NCI-H82 (cell line): ENCODE data around the gene WASF2.
"Not testable (repeated sequence)": the region's sequence is repeated elsewhere in the genome, so short reads cannot be mapped to it uniquely, and the experiment has no call there.

Experiments used
- DNase-seq: peaks from one replicate; lab custom pipeline; 2025; lab: John Stamatoyannopoulos, UW

The WASF2 gene

DNA sequence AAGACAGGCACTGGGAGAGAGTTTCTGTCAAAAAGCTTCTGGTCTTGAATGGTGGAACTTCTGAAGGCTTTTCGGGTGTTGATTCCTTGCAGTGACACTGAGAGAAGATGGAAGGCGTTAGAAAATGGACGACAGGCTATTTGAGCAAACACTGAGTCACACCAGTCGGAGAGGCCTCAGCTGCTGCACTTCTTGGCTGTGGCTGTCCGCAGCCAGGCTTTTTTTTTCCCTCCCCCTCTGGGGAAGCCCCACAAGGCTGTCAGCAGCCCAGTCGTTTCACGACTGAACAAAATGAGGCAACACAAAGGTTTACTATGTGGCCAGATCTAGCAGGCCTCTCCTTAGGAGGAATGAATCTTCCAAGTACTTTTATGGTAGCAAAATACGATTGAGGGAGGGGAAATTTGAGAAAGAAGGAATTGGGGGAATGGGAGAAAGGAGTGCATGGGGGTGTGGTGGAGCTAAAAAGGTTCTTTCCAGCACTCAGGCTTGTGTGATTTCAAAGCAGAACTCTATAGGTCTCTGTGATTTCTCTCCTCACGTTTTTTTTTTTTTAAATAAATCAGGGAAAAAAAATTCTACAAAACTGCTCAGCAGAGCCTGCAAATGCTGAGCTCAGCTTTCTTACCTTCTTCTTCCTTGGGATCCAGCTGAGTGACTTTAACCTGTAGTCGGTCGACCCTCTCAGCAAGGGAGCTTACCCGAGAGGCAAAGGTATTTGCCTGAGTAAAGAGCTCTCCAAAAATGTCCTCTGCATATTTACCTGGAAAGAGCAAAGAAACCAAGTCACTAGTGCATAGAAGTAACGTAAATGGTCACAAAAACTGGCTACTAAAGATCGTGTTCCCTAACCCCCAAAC lies 71.4 kb downstream of the WASF2 start:
- DNase-seq = no peak

DNA sequence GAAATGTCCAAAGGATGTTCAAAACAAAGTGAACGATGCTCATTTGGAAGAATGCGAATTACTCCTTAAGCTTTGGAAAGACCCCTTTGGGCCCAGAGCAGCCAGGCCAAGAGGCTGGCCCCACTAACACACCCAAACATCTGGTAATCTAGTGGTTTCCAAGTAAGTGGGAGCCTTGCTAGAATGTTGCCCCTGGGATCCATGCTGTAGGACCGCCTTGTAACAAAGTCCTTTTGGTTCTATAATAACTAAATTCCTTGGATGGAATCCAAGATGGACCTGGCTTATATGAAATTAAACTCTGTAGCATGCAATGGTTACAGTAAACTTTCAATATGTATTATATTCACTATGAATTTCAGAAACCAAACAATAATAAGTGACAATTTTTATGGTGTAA lies 72.3 kb downstream of the WASF2 start:
- DNase-seq = no peak

DNA sequence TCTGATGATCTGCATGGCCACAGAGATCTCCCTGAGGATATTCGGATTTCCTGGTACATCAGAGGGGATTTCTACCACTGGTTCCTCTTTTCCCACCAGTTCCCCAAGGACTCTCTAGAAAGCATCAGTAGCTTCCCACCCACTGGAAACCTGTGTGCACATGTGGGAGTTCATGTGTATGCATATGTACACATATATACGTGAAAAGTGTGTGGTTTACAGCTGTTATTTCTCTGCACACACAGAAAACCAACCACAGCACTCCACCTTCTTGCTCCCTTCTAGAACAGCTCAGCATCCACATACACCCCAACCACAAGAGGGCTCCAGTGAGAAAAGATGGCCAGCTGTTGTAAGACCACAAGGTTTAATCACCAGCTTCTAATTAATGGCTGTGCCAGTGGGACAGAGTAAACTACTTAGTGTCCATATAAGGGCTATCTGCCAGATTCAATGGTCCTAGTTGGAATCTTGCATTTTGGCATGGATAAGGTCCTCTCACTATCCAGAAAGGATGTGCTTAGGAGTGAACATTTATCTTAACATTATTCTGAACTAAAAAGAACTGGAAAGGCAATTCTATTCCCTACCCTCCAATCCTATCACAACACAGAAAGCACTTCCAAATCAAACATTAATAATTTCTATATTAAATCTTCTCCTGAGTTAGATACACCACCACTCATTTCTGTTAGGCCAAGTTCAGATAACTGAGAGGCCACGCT lies 73.4 kb downstream of the WASF2 start:
- peak; percentile 94 for DNase-seq

DNA sequence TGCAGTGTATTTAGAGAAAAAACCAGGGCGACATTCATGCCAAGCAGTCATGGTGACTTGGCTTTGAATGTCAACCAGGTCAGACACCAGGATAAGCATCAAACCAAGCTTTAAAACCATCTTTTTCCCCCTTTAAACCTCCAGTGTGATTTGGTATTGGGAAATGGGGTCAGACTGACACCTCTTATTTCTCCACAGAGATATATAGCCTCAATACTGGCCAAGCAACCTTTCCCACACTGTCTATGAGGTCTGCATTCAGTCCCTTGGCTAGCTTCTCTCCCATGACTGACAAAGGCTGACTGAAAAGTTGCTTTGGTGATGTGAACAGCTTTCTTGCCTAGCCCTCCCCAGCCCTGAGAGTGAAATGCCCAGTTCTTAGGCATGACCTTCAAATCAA lies 75.9 kb downstream of the WASF2 start:
- no peak for DNase-seq

DNA sequence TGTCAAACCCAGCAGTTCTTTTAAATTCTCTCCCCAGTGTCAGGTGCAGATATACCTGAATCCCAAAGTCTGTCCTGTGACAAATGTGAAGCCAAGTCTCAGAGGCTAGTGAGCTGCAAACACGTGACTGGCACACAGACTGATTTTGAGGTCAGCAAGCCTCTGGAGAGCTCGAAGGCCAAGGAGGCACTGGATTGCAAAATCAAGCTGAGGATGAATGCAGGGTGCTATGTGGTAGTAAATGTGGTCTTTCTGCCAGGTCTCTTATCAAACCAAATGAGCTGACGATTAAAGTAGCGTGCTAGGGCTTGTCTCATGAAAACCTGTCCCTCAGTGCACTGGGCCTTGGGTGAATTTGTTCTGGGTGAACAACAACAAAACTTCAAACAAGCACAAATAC lies 77.0 kb downstream of the WASF2 start:
- DNase-seq = no peak

DNA sequence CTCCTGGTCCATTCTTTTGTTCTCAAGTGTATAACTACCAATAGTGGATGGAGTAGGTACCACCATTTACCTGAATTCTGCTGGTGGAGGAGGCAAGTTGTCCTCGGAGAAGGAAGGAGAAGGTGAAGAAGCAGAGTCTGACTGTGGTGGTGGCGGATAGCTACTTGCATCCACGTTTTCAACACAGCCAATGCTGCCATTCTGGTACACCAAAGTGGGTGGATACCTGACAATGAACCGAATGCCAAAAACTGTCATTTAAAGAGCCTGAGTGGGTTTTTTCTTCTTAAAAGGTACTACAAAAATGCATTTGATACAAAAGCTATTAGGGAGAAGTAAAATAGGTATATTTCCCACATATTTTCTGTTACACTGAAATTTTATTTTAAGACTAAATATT lies 77.5 kb downstream of the WASF2 start:
- no peak for DNase-seq

DNA sequence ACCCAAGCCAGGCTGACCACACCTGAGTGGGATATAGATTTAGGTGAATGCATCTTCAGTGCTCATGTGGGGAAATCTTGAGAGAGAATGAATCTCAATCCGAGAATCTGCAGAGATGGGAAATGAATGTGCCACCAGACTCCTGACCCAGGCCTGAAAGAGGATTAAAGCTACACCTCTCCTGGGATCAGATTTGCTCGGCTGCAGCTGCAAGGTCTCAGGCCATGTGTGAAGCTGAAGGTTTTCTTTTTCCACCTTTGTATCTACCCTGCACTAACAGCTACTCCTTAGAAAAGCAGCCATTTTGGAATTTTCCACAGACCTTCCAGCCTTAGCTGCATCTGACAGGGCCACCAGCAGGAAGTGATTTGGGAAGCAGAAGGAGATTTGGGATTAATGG lies 79.3 kb downstream of the WASF2 start:
- DNase-seq = peak; percentile 85

DNA sequence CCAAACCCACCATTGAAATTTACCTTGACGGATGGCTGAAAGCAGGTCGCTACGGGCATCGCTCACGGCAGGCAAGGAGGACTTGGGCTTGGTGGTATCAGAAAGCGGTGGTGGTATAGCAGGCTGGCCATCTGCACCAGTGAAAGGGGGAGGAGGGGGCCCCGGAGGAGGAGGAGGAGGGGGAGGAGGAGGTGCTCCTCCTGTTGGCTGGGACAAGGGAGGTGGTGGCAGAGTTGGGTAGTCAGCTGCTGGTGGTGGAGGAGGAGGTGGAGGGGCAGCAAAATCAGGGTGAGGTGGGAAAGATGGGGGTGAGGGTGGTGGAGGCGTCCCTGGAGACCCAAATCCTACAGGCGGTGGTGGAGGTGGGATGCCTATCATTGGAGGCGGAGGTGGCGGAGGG lies 80.3 kb downstream of the WASF2 start:
- no peak for DNase-seq

DNA sequence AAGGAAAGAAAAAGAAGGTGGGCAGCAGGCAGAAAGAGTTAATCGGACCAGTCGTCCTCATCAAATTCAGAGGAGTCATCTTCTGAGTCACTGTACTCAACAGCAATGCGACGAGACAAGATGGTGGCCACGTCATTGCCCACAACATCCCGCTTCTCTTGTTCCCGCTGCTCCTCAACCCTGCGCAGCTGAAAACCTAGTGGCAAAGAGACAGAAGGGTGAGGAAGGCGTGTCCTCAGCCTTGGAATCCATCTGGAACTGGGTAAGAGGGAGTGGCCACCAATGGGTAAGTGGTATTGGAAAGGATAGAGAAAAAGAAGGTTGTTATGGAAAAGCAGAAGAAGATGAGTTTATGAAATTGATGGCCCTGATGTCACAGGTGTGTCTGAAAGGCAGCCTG lies 81.8 kb downstream of the WASF2 start:
- DNase-seq = no peak

DNA sequence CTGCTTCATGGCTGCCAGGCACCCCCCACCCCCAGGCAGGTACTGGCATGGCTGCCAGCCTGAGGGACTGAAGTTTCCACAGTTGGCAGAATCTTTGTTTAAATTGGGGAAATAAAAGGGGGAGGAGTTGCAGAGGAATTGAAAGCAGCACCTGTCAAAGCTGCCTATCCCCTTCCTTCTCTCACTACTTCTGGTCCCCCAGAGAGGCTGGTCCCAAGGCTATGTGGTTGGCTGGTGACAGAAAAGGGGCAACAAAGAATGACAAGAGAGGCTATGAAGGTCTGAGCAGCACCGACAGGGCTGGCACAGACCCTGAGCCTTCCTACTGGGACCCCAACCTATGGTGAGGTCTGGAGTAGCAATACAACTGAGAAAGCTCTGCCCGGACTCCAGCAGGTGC lies 83.2 kb downstream of the WASF2 start:
- not testable (repeated sequence) for DNase-seq

DNA sequence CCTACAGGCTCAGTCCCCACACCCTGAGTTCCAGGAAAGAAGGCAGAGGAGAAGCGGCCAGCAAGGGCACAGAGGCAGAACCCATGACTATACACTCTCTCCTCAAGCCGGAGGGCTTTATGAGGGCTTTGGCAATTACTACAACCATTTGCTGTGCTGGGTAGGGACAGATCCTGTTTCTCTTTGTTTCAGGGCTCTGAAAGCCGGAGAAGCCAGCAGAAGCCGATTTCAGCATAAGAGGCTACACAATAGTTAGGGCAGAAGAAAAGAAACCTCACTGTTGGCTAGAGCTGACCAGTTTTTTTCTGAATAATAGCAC lies 83.6 kb downstream of the WASF2 start:
- no peak for DNase-seq

DNA sequence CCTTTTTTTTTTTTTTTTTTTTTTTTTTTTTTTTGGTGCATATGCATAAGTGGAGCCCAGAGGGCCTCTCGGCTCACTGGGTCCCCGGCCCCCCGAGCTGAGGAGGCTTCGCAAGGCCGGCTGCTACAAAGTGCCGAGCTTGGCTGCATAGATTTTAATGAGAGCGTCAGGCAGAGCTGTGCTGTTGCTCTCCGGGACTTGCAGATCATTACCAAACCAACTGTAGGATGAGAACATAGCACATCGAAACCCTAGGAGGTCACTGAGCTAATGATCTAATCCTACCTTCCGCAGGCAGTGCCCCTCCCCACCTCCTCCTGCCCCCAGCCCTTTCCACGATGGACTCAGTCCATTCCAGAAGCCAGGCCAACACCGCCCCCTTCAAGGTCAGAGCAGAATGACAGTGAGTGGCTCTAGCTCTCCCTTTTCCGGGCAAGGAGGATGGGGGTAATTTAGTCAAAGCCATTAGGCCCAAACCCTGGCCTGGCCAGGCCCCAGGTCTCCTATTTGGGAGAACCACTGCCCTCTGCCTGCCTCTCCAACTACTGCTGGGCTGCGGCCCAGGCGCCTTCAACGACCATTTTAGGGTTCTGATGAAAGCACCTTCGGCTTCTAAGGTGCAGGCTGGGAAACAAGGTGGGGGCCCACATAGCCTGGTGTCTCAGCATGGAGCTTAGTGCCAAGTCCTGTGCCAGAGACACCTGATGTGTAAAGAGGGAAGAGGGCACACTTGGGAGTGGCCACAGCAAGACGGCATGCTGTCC lies 84.2 kb downstream of the WASF2 start:
- not testable (repeated sequence) for DNase-seq

DNA sequence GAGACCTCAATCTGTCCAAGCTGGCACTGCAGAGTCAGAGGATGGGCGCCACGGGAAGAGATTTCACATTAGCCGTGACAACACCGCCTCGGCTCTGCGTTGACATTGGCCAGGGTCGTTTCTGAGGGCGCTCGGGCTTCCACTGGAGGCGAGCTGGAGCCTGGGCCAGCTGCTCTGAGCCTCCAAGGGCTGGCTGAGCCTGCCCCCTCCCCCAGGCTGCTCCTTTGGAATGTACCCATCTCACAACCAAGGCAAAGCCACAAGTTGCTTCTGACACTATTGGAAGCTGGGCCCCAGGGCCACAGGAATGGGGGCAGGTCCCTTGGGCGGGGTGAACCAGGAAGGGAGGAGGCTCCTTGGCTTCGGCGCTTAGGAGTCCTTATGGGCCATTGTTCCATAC lies 84.9 kb downstream of the WASF2 start:
- peak; percentile 74 for DNase-seq

DNA sequence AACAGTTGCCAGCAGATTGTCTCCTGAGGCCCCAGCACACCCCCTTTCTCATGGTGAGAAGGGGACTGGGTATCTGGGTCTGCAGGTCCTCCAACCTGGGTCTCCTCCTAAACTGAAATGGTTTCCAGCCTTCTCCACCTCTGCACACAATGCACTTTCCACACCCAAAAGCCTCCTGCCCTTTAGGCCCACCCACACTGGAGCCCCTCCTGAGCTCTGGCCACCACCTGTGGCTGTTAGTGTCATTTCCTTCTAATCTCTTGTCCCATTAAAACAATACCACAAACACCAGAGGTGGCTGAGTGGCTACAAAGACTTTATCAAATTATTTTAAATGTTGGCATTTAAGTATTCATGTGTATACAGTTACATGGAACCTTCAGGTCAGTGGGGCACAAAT lies 86.0 kb downstream of the WASF2 start:
- DNase-seq = no peak

DNA sequence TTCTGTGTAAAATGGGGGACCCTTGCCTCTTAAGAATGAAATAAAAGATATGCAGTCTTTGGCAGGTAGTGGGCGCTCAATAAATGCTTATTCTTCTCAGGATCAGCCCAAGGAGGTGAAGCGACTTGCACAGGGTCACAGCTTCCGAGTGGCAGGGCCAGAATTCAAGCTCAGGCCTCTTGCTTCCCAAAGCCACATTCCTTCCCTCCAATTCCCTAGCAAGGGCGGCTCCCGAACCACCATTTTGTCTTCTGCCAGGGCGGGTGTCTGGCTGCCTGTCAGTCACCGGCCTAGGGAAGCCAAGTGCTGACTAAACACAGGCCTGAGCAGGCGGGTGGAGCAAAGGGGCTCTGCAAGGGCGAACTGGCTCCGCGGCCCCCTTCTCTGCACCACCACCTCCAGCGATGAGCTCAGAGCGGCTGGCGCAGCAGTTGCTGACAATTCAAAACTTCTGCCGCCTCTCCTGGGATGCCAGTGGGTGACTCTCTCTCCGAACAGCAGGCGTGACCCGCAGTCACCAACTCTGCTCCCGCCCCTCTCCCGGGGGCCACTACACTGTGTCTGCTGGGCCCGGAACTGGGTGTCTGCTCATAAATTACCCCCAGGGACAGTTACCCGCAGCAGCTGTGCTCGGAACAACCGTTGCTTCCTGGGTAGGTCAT lies 86.8 kb downstream of the WASF2 start:
- peak; percentile 48 for DNase-seq

DNA sequence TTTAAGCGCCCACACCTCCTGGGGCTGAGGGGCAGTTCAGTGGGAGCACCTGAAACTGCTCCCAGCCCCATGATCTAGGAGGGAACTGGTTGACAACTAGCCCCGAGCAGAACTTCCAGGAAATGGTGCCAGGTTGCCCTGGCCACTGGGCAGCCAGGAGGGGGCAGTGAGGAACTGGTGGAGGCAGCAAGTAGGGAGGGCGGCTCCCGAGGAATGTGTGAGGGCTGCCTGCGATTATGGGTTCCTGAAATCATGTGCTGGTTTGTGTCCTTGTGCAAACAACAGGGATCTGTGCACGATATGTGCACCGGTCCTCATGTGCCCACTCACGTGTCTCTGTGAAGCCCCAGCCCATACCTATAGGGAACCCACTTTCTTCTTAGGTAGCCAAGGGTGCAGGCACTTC lies 87.6 kb downstream of the WASF2 start:
- peak; percentile 56 for DNase-seq

DNA sequence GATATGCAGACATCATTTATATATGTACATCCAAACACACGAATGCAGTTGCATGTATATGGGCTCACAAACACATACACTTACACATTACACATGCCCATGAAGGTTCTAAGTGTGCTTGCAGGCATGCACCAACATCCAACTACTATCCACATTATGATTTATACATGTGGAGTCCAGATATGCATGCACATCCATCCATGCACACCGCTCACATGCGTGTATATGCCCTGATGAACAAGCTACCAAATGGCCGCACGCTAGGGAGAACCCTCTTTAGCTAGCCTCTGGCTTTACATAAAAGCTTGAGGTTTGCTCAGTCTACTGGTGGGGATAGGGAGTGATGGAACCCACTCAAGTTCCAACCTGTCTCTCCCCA lies 89.0 kb downstream of the WASF2 start:
- DNase-seq = no peak

DNA sequence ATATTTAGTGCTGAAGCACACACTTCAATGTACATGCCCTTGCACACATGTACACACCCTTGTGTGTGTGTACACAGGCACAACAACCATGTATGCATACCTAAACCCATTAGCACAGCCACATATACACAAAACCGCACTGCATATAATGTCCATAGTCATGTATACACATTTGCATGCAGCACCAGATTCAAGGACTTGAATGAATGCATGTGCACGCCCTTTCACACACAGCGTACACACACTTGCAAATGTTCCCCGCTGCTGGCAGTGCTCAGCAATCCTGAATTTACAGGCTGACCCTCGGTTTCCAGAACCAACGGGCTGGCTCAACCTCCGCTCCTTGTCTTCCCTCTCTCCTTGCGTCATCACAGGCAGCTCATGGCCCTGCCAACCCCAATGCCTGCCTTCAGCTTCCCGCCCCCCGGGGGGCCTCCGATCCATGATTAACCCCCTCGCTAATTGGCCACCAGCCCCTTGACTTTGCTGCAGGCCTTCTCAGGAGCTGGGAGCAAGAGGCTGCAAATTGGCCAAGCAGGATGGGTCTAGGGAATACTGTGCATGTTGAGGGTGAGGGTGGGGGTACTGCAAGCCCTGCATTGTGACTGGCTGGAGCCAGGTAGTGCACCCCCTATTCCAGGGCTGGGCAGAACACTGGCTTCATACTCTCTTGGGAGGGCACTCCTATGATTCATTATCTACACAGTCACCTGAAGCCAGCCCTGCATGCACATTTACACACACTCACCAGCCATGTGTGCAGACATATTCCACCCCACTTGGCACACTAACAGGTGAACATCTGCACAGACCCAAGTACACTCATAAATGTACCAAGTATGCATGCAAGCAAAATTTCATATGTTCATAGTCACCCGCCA lies 89.6 kb downstream of the WASF2 start:
- no peak for DNase-seq

DNA sequence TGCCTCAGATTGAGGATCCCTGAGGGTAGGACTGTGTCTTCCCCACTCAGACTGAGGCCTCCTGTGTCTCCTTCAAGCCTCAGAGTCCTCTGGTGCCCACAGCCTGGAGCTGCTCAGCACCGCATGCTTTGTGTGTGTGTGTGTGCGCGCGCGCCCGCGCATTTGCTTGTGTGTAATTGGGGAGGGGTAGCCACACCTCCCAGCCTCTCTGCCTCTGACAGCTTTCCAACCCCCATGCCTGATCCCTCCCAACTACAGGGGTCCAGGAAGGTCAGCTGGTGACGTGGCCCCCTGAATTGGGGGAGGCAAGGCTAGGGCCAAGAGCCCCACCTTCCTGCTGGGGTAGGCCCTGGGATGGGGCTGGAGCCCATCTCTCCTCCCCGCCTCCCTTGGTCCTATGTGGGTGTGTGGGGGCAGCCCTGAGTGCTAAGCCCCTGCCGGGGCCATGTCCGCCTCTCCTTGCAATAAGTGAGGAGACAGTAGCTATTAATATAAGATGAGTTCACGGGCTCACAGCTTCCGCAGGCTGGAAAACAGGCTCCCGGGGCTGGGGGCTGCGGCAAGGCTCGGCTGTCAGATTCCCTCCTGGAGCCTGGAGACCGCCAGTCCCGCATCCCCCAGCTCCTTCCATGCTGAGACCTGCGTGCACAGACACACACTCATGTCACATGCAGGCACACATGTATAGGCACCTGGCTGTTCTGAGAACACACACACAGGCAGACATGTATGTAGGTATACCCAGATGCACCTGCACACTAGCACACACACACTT lies 90.5 kb downstream of the WASF2 start:
- no peak for DNase-seq

DNA sequence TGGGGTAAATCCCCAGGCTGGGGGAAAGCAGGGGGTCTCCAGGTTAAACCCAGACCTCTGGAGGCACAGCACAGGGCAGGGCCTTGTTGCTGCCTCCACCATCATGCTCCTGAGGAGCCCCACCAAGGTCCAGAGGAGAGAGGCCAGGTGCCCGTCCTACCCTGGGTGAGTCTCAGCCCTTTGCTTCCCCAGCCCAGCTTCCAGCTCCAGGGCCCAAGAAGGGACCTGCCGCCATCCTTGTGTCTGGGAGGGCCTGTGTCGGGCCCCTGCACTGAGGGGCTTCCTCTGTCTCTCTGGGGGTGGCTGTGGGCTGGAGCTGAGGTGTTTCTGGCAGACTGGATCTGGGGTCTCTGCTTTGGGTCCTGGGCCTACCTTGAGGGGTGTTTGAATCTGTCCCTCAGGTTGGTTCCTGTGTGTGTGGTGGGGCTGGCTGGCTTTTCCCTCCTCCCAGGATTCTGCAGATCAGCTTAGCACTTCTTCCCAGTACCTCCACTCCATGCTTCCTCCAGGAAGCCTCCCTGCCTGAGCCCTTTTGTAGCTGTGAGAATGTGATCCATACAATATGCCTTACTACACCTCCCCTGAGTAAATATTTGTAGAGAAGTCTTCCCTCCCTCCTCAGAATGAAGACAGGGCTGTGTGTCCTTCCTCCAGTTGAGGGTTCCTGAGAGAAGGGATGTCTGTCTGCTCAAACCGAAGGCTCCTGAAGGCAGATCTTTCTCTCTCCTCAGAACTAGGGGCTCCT lies 91.4 kb downstream of the WASF2 start:
- no peak for DNase-seq
